Lung (tissue), 12 donors: Measurements from ENCODE around the gene EMSY. TPM values are rescaled to one million over a fixed set of nuclear protein-coding genes. Genes with fewer than 3 reads are reported as not detected.
"Not testable (repeated sequence)": the region's sequence is repeated elsewhere in the genome, so short reads cannot be mapped to it uniquely, and the experiment has no call there.

ENCODE experiments used
- ATAC-seq: fragments of 200-7000 bp; cut with Tn5 transposase; one replicate; pipeline ENCODE4 v1.9.1; 2020; ENCODE audit warnings: moderate number of reproducible peaks; ENCODE audit not compliant: insufficient read depth, low FRiP score
- DNase-seq, 3 donors: peaks; one replicate each; pipeline ENCODE4 v3.0.0-alpha.2; 2013 to 2017
- H3K27ac ChIP-seq, 2 donors: one replicate each; pipeline ENCODE4 v1.5.1; 2013; ENCODE audit warnings: mild to moderate bottlenecking in 2 of 2, moderate library complexity in 2 of 2, control low read depth in 1 of 2, inconsistent platforms in 1 of 2, low read depth in 1 of 2, low read length in 1 of 2
- H3K27me3 ChIP-seq, 3 donors: one replicate each; pipeline ENCODE4 v1.5.1; 2013; ENCODE audit warnings: low read length in 2 of 3; ENCODE audit not compliant: control insufficient read depth in 3 of 3, insufficient read depth in 3 of 3
- H3K36me3 ChIP-seq, 4 donors: one replicate each; pipeline ENCODE4 v1.5.1; 2013; ENCODE audit warnings: low read length in 4 of 4, mild to moderate bottlenecking in 1 of 4, moderate library complexity in 1 of 4; ENCODE audit not compliant: control insufficient read depth in 4 of 4, insufficient read depth in 4 of 4
- H3K4me1 ChIP-seq, 5 donors: one replicate each; pipeline ENCODE4 v1.5.1; 2013; ENCODE audit warnings: low read length in 5 of 5, mild to moderate bottlenecking in 2 of 5, moderate library complexity in 1 of 5; ENCODE audit not compliant: control insufficient read depth in 5 of 5, insufficient read depth in 5 of 5
- H3K4me3 ChIP-seq: one replicate; pipeline ENCODE4 v1.5.1; 2013; ENCODE audit warnings: mild to moderate bottlenecking, control low read depth, moderate library complexity
- H3K9ac ChIP-seq, 2 donors: one replicate each; pipeline ENCODE4 v1.5.1; 2013; ENCODE audit warnings: low read length in 2 of 2, control low read depth in 1 of 2; ENCODE audit not compliant: insufficient read depth in 1 of 2
- H3K9me3 ChIP-seq, 4 donors: one replicate each; pipeline ENCODE4 v1.5.1; 2013; ENCODE audit warnings: low read length in 3 of 4, mild to moderate bottlenecking in 1 of 4, moderate library complexity in 1 of 4; ENCODE audit not compliant: control insufficient read depth in 4 of 4, insufficient read depth in 3 of 4
- CTCF ChIP-seq: IDR thresholded peaks from 2 replicates; pipeline ENCODE4 v1.5.1; 2012; ENCODE audit warnings: mild to moderate bottlenecking; ENCODE audit errors: control extremely low read depth, extremely low read depth
- WGBS, 2 donors: extraction: QIAGEN DNeasy Blood & Tissue Kit; methylation state at CpG; one replicate each; pipeline ENCODE4 v1.1.7; 2013; 5-methylcytosine and 5-hydroxymethylcytosine counted together
- polyA plus RNA-seq, 2 donors: library from polyadenylated mRNA; stranded (reverse); fragments of 200-250 nt; gene quantifications; one replicate each; pipeline ENCODE4 v1.2.1, GENCODE V29; 2013
- total RNA-seq, 2 donors: library from RNA; depleted of rRNA in 1 of 2; stranded (reverse); fragments of >200 nt in 1 of 2; gene quantifications; one replicate each; pipeline ENCODE4 v1.2.1, GENCODE V29; 2014 to 2021
- donor health status: control.
- donor health status: control.
- donor health status: Bipolar disorder and iron deficiency.
- donor health status: healthy.
- donor health status: DM: yes; HTN: yes; CAD: no.

EMSY gene
- total and polyA plus RNA-seq, 4 donors, result 5.0 to 59.3 (median 15.5) TPM

- H3K4me1 ChIP-seq, result no peaks in the 10 kb centered on the region
- H3K4me3 ChIP-seq, result no peak overlapping the region
- no peak overlapping the region for H3K9ac ChIP-seq
- H3K36me3 ChIP-seq, result no peaks in the 10 kb centered on the region
- no peak for DNase-seq
- ATAC-seq, result no peak
- no peak for TF ChIP-seq CTCF
- no peak overlapping the region for H3K27ac ChIP-seq
- 94 to 97% methylated on average over 3 of the region's 3 CpGs for WGBS, 2 donors
- H3K9me3 ChIP-seq, result no peaks in the 10 kb centered on the region
- H3K27me3 ChIP-seq, result no peaks in the 10 kb centered on the region
These were observed 122.4 kb downstream of the EMSY start for GRCh38 chr11:76567261-76567660.

- Histone ChIP-seq H3K9me3 (no peaks in the 10 kb centered on the region), H3K27me3 (no peaks in the 10 kb centered on the region), H3K36me3 (no peaks in the 10 kb centered on the region), H3K4me1 (no peaks in the 10 kb centered on the region), H3K9ac (no peak overlapping the region), H3K4me3 (no peak overlapping the region), H3K27ac (no peak overlapping the region)
- ATAC-seq, result no peak
- DNase-seq, result no peak
- no peak for TF ChIP-seq CTCF
- 74 to 83% methylated on average over 4 of the region's 4 CpGs for WGBS, 2 donors
These were observed 123.3 kb downstream of the EMSY start for GRCh38 chr11:76568139-76568538.

GRCh38 chr11:76568621-76569020 is 123.8 kb downstream of the EMSY start:
- H3K36me3 ChIP-seq, result no peaks in the 10 kb centered on the region
- DNase-seq (no peak), ATAC-seq (no peak)
- H3K9me3 ChIP-seq, result no peaks in the 10 kb centered on the region
- H3K4me3 ChIP-seq, result no peak overlapping the region
- H3K27me3 ChIP-seq, result no peaks in the 10 kb centered on the region
- H3K27ac ChIP-seq, result no peak overlapping the region
- no peak overlapping the region for H3K9ac ChIP-seq
- WGBS, 2 donors, result 63 to 81% methylated on average over 1 of the region's 1 CpG
- no peaks in the 10 kb centered on the region for H3K4me1 ChIP-seq
- TF ChIP-seq CTCF, result no peak

- not testable (repeated sequence) for DNase-seq, ATAC-seq, H3K4me1 ChIP-seq, H3K9me3 ChIP-seq, H3K9ac ChIP-seq, H3K27ac ChIP-seq, H3K36me3 ChIP-seq, H3K4me3 ChIP-seq, H3K27me3 ChIP-seq
- 89 to 96% methylated on average over 12 of the region's 12 CpGs for WGBS, 2 donors
These were observed 127.5 kb downstream of the EMSY start for GRCh38 chr11:76572181-76572875.
